ENCODE results near the gene HELZ2.

HELZ2 gene

GRCh38 chr20:63540417-63541186, 33.4 kb downstream of the HELZ2 start:
- in situ Hi-C loops (cut with MboI; ENCODE audit: low pct_unique_long_range_greater_than_20kb, low sequenced_read_pairs, unreplicated experiment): no loop called here
- no peak for TF ChIP-seq CTCF (IDR thresholded peaks at IDR 0.05; ENCODE audit: extremely low read depth, insufficient read depth, missing control alignments)
- DNase-seq (ENCODE audit: low spot score): no peak

- in situ Hi-C loops (cut with MboI; ENCODE audit: low pct_unique_long_range_greater_than_20kb, low sequenced_read_pairs, unreplicated experiment): no loop called here
Observed at GRCh38 chr20:63539441-63540370, 34.3 kb downstream of the HELZ2 start.

GRCh38 chr20:63539092-63539430, 35.0 kb downstream of the HELZ2 start:
- TF ChIP-seq CTCF (IDR thresholded peaks at IDR 0.05; ENCODE audit: extremely low read depth, insufficient read depth, missing control alignments): no peak
- no peak for DNase-seq (ENCODE audit: low spot score)
- in situ Hi-C loops (cut with MboI; ENCODE audit: low pct_unique_long_range_greater_than_20kb, low sequenced_read_pairs, unreplicated experiment): no loop called here

More at GRCh38 chr20:63539441-63540370, 34.3 kb downstream of the HELZ2 start:
- no peak for TF ChIP-seq CTCF (IDR thresholded peaks at IDR 0.05; ENCODE audit: extremely low read depth, insufficient read depth, missing control alignments)
- no peak for DNase-seq (ENCODE audit: low spot score)

- in situ Hi-C loops (cut with MboI; ENCODE audit: low pct_unique_long_range_greater_than_20kb, low sequenced_read_pairs, unreplicated experiment): no loop called here
- peak; percentile 22 for TF ChIP-seq CTCF (IDR thresholded peaks at IDR 0.05; ENCODE audit: extremely low read depth, insufficient read depth, missing control alignments)
- no peak for DNase-seq (ENCODE audit: low spot score)
Observed at GRCh38 chr20:63538204-63539091, 35.6 kb downstream of the HELZ2 start.

- TF ChIP-seq CTCF (IDR thresholded peaks at IDR 0.05; ENCODE audit: extremely low read depth, insufficient read depth, missing control alignments): peak; percentile 98
- in situ Hi-C loops (cut with MboI; ENCODE audit: low pct_unique_long_range_greater_than_20kb, low sequenced_read_pairs, unreplicated experiment): no loop called here
- DNase-seq (ENCODE audit: low spot score): peak; percentile 100
Observed at GRCh38 chr20:63537525-63538203, 36.4 kb downstream of the HELZ2 start.

Measured in GM13977 (cell line).